Keratinocyte (primary cell): Measurements from ENCODE around the gene COL11A1. TPM values are rescaled to one million over a fixed set of nuclear protein-coding genes. Genes with fewer than 3 reads are reported as not detected.
"Not testable (repeated sequence)": the region's sequence is repeated elsewhere in the genome, so short reads cannot be mapped to it uniquely, and the experiment has no call there.

Experiments used
- DNase-seq: peaks from one replicate; pipeline ENCODE4 v3.0.0-alpha.2; 2011; ENCODE audit warnings: low read depth, missing footprints, low spot score
- FAIRE-seq: peaks from 2 replicates; lab custom pipeline; 2011; peaks lifted over from hg19 to GRCh38; lab: Jason Lieb, UNC
- H2AFZ ChIP-seq: 2 replicates; pipeline ENCODE4 v1.6.0; 2012; ENCODE audit warnings: low read length, control low read depth, inconsistent platforms; ENCODE audit not compliant: control insufficient read depth
- H3K27ac ChIP-seq: 2 replicates; pipeline ENCODE4 v1.5.1; 2011; ENCODE audit warnings: low read length; ENCODE audit not compliant: control insufficient read depth, insufficient read depth
- H3K27me3 ChIP-seq: 3 replicates; pipeline ENCODE4 v1.6.0; 2011; ENCODE audit warnings: low read length; ENCODE audit not compliant: control insufficient read depth, insufficient read depth; ENCODE audit errors: extremely low read depth
- H3K36me3 ChIP-seq, 2 experiments: 2 replicates in 1 of 2; 3 replicates in 1 of 2; pipeline ENCODE4 v1.5.1; 2011; ENCODE audit warnings: low read length in 2 of 2, mild to moderate bottlenecking in 1 of 2; ENCODE audit not compliant: control insufficient read depth in 2 of 2, insufficient read depth in 2 of 2; ENCODE audit errors: extremely low read depth in 1 of 2
- H3K4me1 ChIP-seq: 3 replicates; pipeline ENCODE4 v1.5.1; 2011; ENCODE audit warnings: low read length; ENCODE audit not compliant: control insufficient read depth, insufficient read depth; ENCODE audit errors: extremely low read depth
- H3K4me2 ChIP-seq: 3 replicates; pipeline ENCODE4 v1.6.0; 2011; ENCODE audit warnings: low read depth, low read length; ENCODE audit not compliant: control insufficient read depth, insufficient read depth; ENCODE audit errors: extremely low read depth
- H3K4me3 ChIP-seq, 3 experiments: fragments of 200-600 bp in 1 of 3; sonication (generic) in 1 of 3; 2 replicates in 2 of 3; 3 replicates in 1 of 3; pipeline ENCODE4 v1.5.1; 2011 to 2016; ENCODE audit warnings: low read length in 3 of 3, mild to moderate bottlenecking in 3 of 3, control low read depth in 2 of 3, inconsistent platforms in 1 of 3, low read depth in 1 of 3, mixed read lengths in 1 of 3, mixed run types in 1 of 3, moderate library complexity in 1 of 3; ENCODE audit not compliant: control insufficient read depth in 2 of 3, insufficient read depth in 2 of 3; ENCODE audit errors: extremely low read depth in 1 of 3
- H3K79me2 ChIP-seq: 2 replicates; pipeline ENCODE4 v1.6.0; 2012; ENCODE audit warnings: low read length; ENCODE audit not compliant: control insufficient read depth, insufficient read depth
- H3K9ac ChIP-seq: 3 replicates; pipeline ENCODE4 v1.6.0; 2011; ENCODE audit warnings: low read length; ENCODE audit not compliant: control insufficient read depth, insufficient read depth; ENCODE audit errors: extremely low read depth
- H3K9me1 ChIP-seq: 3 replicates; pipeline ENCODE4 v1.6.0; 2011; ENCODE audit warnings: low read length; ENCODE audit not compliant: control insufficient read depth, insufficient read depth; ENCODE audit errors: extremely low read depth
- H3K9me3 ChIP-seq: 2 replicates; pipeline ENCODE4 v1.5.1; 2012; ENCODE audit warnings: low read depth, low read length; ENCODE audit not compliant: control insufficient read depth
- H4K20me1 ChIP-seq: 3 replicates; pipeline ENCODE4 v1.6.0; 2011; ENCODE audit warnings: low read length; ENCODE audit not compliant: control insufficient read depth, insufficient read depth; ENCODE audit errors: extremely low read depth
- CTCF ChIP-seq, 3 experiments: IDR thresholded peaks in 1 of 3; conservative IDR thresholded peaks in 1 of 3; optimal IDR thresholded peaks in 1 of 3; 2 replicates in 2 of 3; 3 replicates in 1 of 3; pipeline versions ENCODE3 to v1.5.1; 2011; ENCODE audit warnings: low read length in 3 of 3, mild to moderate bottlenecking in 3 of 3, moderate library complexity in 2 of 3, control low read depth in 1 of 3, inconsistent platforms in 1 of 3; ENCODE audit not compliant: insufficient read depth in 2 of 3; ENCODE audit errors: extremely low read depth in 1 of 3
- EZH2 ChIP-seq: IDR thresholded peaks from one replicate; pipeline ENCODE4 v1.6.1; 2012; ENCODE audit warnings: inconsistent platforms, mild to moderate bottlenecking, low read length, moderate library complexity
- dilution Hi-C: fragments of 300-500 bp; cut with MboI; formaldehyde crosslinking; loops from one replicate; pipeline ENCODE4 v1.7.0; 2020; ENCODE audit warnings: low sequenced_read_pairs; ENCODE audit not compliant: extremely low pct_ligation_motif_present
- polyA plus RNA-seq, 5 experiments: library from polyadenylated mRNA; depleted of rRNA in 3 of 5; stranded (reverse) in 3 of 5; stranded (forward) in 1 of 5; unstranded in 1 of 5; fragments of >200 nt; gene quantifications; 1 replicate in 1 of 5; 2 replicates in 3 of 5; 3 replicates in 1 of 5; pipeline versions ENCODE4 v1.2.1 to v1.2.3, GENCODE V29; 2011 to 2012; ENCODE audit warnings: missing spikeins in 2 of 5, low read depth in 1 of 5, low replicate concordance in 1 of 5

Gene COL11A1
- polyA plus RNA-seq, 1 donor (not counting 4 experiments of a cell fraction or from before 2014, with no cell fraction given), result 0.37 TPM

- no peak for DNase-seq
- dilution Hi-C loops, result no loop called here
- H3K36me3 ChIP-seq, result no peaks in the 10 kb centered on the region
- no peaks in the 10 kb centered on the region for H4K20me1 ChIP-seq
- H3K9me3 ChIP-seq, result no peaks in the 10 kb centered on the region
- no peak overlapping the region for H3K27ac ChIP-seq
- no peak overlapping the region for H2AFZ ChIP-seq
- no peaks in the 10 kb centered on the region for H3K9me1 ChIP-seq
- no peaks in the 10 kb centered on the region for H3K27me3 ChIP-seq
- no peak for FAIRE-seq
- H3K9ac ChIP-seq, result no peak overlapping the region
- no peaks in the 10 kb centered on the region for H3K4me1 ChIP-seq
- no peak overlapping the region for H3K4me2 ChIP-seq
- TF ChIP-seq EZH2 (no peak), CTCF (optimal IDR thresholded peaks at IDR 0.05 in 1 of 3, IDR thresholded peaks at IDR 0.05 in 1 of 3, conservative IDR thresholded peaks at IDR 0.05 in 1 of 3; ENCODE audit: extremely low read depth in 1 of 3, insufficient read depth in 2 of 3, low read length in 3 of 3) (no peak)
- H3K4me3 ChIP-seq, result no peak overlapping the region
- H3K79me2 ChIP-seq, result no peaks in the 10 kb centered on the region
Measured at GRCh38 chr1:103056423-103056822, 51.9 kb downstream of the COL11A1 start.

GRCh38 chr1:103028110-103028509 lies 80.2 kb downstream of the COL11A1 start:
- H3K4me3 ChIP-seq, H3K4me1 ChIP-seq, H3K27me3 ChIP-seq, H3K9me3 ChIP-seq, H3K79me2 ChIP-seq, H3K9me1 ChIP-seq, H3K4me2 ChIP-seq, H3K27ac ChIP-seq, H2AFZ ChIP-seq, H4K20me1 ChIP-seq, H3K9ac ChIP-seq, DNase-seq, dilution Hi-C loops, H3K36me3 ChIP-seq, FAIRE-seq: not testable (repeated sequence)

- DNase-seq (no peak), FAIRE-seq (no peak)
- H3K27me3 ChIP-seq, result no peaks in the 10 kb centered on the region
- H3K36me3 ChIP-seq, result no peaks in the 10 kb centered on the region
- dilution Hi-C loops, result no loop called here
- no peak for TF ChIP-seq EZH2
- no peak for TF ChIP-seq CTCF (optimal IDR thresholded peaks at IDR 0.05 in 1 of 3, IDR thresholded peaks at IDR 0.05 in 1 of 3, conservative IDR thresholded peaks at IDR 0.05 in 1 of 3; ENCODE audit: extremely low read depth in 1 of 3, insufficient read depth in 2 of 3, low read length in 3 of 3)
- H3K79me2 ChIP-seq, result no peaks in the 10 kb centered on the region
- H3K4me1 ChIP-seq, result no peaks in the 10 kb centered on the region
- H3K4me2 ChIP-seq, result no peak overlapping the region
- H3K4me3 ChIP-seq, result no peak overlapping the region
- H4K20me1 ChIP-seq, result no peaks in the 10 kb centered on the region
- no peak overlapping the region for H3K27ac ChIP-seq
- H3K9ac ChIP-seq, result no peak overlapping the region
- no peak overlapping the region for H2AFZ ChIP-seq
- no peaks in the 10 kb centered on the region for H3K9me1 ChIP-seq
- H3K9me3 ChIP-seq, result no peaks in the 10 kb centered on the region
Measured at GRCh38 chr1:103025858-103026409, 82.4 kb downstream of the COL11A1 start.
